Thyroid gland (tissue), 4 donors: Measurements from ENCODE around the gene NRIP2.

Source experiments
- POLR2A ChIP-seq, 2 donors: fragments of 450-650 bp; IDR thresholded peaks; one replicate each; pipeline ENCODE4 v1.6.1; 2017; ENCODE audit warnings: antibody characterized with exemption in 2 of 2, mild to moderate bottlenecking in 2 of 2, moderate library complexity in 1 of 2
- TF ChIP-seq, protein P1 (sequence below), 6 experiments: fragments of 200-600 bp in 3 of 6; fragments of 450-650 bp in 3 of 6; sonication (generic) in 3 of 6; IDR thresholded peaks; one replicate each; pipeline ENCODE4 v1.5.1; 2016 to 2019; ENCODE audit warnings: antibody characterized with exemption in 6 of 6, mild to moderate bottlenecking in 2 of 6, inconsistent platforms in 1 of 6, moderate library complexity in 1 of 6

DNA sequence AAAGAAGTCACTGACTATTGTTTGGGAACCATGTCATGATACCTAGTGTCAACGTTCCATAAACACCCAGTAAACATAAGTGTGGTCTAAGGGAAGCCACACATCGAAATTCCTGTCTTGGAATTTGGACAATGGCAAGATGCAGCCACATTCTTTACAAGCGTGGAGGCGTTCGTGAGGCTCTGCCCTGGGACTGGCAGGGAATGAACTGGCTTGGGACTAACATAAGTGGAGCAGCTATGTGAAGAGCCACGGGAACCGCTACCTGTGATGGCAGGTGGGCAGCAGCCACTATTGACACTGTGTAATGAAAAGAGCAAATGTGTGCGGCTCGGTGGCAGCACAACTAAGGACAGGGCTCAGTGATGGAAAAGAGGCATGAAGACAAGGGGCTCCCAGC is 10.0 kb upstream of the NRIP2 start:
- TF ChIP-seq, protein P1, sequence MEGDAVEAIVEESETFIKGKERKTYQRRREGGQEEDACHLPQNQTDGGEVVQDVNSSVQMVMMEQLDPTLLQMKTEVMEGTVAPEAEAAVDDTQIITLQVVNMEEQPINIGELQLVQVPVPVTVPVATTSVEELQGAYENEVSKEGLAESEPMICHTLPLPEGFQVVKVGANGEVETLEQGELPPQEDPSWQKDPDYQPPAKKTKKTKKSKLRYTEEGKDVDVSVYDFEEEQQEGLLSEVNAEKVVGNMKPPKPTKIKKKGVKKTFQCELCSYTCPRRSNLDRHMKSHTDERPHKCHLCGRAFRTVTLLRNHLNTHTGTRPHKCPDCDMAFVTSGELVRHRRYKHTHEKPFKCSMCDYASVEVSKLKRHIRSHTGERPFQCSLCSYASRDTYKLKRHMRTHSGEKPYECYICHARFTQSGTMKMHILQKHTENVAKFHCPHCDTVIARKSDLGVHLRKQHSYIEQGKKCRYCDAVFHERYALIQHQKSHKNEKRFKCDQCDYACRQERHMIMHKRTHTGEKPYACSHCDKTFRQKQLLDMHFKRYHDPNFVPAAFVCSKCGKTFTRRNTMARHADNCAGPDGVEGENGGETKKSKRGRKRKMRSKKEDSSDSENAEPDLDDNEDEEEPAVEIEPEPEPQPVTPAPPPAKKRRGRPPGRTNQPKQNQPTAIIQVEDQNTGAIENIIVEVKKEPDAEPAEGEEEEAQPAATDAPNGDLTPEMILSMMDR (IDR thresholded peaks at IDR 0.05): no peak
- no peak for TF ChIP-seq POLR2A (IDR thresholded peaks at IDR 0.05)
